ENCODE measurements around the gene DIPK1A.
"Not testable (repeated sequence)": the region's sequence is repeated elsewhere in the genome, so short reads cannot be mapped to it uniquely, and the experiment has no call there.

DIPK1A gene

DNA sequence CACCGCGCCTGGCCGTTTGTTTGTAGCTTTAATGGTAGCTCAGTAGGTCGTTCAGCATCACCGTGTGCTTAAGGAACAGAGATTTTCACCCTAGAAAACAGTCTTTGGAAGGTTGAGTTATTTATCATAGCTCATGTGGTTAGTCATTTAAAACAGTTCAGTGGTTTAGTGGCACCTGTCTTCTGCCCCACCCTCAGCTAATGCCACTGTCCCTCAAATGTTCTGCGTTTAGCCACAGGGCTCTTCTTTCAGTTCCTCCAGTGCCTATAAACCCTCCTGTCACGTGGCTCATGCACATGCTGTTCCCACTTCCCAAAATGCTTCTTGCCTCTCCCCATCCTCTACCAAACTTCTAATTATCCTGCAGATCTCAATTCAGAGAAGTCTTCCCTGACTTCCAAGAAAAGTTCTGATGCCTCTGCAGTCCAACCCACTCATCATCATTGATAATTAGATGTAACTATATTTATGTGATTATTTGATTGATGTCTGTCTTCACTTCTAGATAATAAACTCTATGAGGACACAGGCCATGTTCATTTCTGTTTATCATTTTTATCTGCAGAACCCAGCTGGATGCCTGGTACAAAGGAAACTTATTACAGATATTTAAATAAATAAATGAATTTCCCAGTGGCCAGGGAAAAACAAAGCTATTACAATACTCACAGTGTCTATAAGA, 14.4 kb upstream of the DIPK1A start:
- H3K4me3 ChIP-seq (ENCODE audit: low read depth, low read length): no peak overlapping the region
- TF ChIP-seq, protein P1, sequence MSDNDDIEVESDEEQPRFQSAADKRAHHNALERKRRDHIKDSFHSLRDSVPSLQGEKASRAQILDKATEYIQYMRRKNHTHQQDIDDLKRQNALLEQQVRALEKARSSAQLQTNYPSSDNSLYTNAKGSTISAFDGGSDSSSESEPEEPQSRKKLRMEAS (IDR thresholded peaks at IDR 0.05; ENCODE audit: low read depth, low read length): peak; percentile 56; the same call in 1 of the 2 replicates
- TF ChIP-seq, protein P2, sequence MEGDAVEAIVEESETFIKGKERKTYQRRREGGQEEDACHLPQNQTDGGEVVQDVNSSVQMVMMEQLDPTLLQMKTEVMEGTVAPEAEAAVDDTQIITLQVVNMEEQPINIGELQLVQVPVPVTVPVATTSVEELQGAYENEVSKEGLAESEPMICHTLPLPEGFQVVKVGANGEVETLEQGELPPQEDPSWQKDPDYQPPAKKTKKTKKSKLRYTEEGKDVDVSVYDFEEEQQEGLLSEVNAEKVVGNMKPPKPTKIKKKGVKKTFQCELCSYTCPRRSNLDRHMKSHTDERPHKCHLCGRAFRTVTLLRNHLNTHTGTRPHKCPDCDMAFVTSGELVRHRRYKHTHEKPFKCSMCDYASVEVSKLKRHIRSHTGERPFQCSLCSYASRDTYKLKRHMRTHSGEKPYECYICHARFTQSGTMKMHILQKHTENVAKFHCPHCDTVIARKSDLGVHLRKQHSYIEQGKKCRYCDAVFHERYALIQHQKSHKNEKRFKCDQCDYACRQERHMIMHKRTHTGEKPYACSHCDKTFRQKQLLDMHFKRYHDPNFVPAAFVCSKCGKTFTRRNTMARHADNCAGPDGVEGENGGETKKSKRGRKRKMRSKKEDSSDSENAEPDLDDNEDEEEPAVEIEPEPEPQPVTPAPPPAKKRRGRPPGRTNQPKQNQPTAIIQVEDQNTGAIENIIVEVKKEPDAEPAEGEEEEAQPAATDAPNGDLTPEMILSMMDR (IDR thresholded peaks at IDR 0.05; ENCODE audit: low read depth, low read length): no peak
- TF ChIP-seq POLR2A (IDR thresholded peaks at IDR 0.05; ENCODE audit: extremely low read depth, insufficient read length): no peak
- DNase-seq (ENCODE audit: low read depth): no peak

DNA sequence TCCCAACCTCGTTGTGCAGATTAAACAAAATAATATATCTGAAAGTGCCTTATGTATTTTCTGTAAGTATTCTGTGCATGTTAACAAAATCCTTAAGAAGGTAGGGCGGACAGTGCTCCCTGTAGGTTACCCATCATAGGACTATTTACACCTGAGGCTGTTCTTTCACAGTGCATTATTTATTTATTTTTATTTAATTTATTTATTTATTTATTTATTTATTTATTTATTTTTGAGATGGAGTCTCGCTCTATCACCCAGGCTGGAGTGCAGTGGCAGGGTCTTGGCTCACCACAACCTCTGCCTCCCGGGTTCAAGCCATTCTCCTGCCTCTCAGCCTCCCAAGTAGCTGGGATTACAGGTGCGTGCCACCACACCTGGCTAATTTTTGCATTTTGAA, 12.8 kb upstream of the DIPK1A start:
- not testable (repeated sequence) for H3K4me3 ChIP-seq (ENCODE audit: low read depth, low read length); DNase-seq (ENCODE audit: low read depth)

DNA sequence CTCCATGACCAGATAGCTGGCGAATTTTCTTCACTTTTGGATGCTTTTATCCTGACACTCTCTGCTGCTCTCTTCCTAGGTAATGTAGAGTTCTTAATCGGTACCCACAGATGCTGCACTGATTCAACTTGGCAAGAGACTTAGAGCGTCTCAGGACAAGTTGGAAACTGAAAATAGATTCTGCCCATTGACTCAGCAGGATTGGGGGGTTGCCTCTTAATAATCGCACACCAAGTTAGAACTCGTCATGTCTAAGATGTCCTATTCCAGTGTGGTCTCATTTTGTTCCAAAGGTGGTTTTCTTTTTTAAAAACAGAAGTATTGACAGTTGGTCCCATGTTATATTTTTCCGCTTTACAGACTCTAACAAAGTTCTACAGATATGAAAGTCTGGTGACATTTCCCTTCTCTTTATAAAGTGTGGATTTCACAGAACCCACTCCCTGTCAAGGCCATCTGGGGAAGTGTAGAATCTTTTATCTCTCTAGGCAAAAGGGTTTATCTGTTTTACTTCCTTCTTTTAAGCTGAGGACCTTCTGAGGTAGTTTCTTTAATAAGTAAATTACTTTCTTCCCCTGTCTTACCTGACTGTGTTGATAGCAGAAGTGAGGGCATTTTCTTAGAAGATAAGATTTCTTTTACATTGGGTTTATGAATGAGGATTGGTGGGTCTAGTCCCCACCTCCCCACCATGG, 12.1 kb upstream of the DIPK1A start:
- no peak for DNase-seq (ENCODE audit: low read depth)
- H3K4me3 ChIP-seq (ENCODE audit: low read depth, low read length): no peak overlapping the region
- TF ChIP-seq, protein P1 (IDR thresholded peaks at IDR 0.05; ENCODE audit: low read depth, low read length): no peak
- no peak for TF ChIP-seq POLR2A (IDR thresholded peaks at IDR 0.05; ENCODE audit: extremely low read depth, insufficient read length)
- no peak for TF ChIP-seq MYC (IDR thresholded peaks at IDR 0.05; ENCODE audit: low read depth, low read length)
- TF ChIP-seq, protein P2 (IDR thresholded peaks at IDR 0.05; ENCODE audit: low read depth, low read length): no peak

DNA sequence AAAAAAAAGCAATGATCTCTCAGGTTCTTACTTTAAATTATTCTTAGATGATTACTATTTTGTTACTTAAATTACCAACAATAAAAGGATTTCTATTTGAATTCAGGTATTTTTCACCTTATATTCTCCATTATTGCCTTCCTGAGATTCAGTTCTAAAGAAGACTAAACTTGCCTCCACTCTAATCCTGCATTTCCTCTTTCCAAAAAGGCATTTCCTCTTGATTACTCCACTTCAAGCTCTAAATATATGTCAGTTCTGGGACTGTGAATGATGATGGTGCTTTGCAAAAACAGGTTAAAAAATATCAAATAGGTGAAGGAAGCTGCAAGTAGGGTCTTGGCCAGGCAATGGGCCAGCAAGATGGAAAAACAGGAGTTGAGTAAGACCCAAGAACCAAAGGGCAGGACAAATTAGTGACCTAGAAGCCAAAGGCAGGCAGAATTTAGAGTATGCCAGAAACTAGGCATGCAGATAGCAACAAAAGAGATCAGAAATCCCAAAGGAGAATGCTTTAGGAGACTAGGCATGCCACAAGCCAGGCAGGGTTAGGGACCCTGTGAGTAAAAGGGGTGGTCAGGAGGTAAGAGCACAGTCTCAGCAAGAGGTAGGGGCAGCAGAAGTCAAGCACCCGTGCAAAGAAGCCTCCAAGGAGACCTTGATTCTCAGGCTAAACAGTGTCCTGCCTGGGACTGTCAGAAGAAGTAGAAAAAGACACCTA, 11.3 kb upstream of the DIPK1A start:
- no peak for DNase-seq (ENCODE audit: low read depth)
- H3K4me3 ChIP-seq (ENCODE audit: low read depth, low read length): no peak overlapping the region

DNA sequence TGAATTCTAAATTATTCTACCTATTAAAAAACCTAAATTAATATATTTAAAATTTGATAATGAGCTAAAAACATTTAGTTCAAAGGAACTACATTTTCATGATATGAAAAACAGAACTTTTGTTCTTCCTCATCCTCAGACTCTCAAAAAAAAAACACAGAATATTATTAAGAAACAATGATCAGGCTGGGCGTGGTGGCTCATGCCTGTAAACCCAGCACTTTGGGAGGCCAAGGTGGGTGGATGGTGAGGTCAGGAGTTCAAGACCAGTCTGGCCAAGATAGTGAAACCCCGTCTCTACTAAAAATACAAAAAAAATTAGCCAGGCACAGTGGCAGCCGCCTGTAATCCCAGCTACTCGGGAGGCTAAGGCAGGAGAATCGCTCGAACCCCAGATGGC, 10.7 kb upstream of the DIPK1A start:
- not testable (repeated sequence) for H3K4me3 ChIP-seq (ENCODE audit: low read depth, low read length); DNase-seq (ENCODE audit: low read depth)

More for the DNA sequence above, 11.3 kb upstream of the DIPK1A start:
- no peak for TF ChIP-seq POLR2A (IDR thresholded peaks at IDR 0.05; ENCODE audit: extremely low read depth, insufficient read length)
- TF ChIP-seq MYC (IDR thresholded peaks at IDR 0.05; ENCODE audit: low read depth, low read length): no peak
- TF ChIP-seq, protein P1 (IDR thresholded peaks at IDR 0.05; ENCODE audit: low read depth, low read length): no peak
- TF ChIP-seq, protein P2 (IDR thresholded peaks at IDR 0.05; ENCODE audit: low read depth, low read length): no peak

DNA sequence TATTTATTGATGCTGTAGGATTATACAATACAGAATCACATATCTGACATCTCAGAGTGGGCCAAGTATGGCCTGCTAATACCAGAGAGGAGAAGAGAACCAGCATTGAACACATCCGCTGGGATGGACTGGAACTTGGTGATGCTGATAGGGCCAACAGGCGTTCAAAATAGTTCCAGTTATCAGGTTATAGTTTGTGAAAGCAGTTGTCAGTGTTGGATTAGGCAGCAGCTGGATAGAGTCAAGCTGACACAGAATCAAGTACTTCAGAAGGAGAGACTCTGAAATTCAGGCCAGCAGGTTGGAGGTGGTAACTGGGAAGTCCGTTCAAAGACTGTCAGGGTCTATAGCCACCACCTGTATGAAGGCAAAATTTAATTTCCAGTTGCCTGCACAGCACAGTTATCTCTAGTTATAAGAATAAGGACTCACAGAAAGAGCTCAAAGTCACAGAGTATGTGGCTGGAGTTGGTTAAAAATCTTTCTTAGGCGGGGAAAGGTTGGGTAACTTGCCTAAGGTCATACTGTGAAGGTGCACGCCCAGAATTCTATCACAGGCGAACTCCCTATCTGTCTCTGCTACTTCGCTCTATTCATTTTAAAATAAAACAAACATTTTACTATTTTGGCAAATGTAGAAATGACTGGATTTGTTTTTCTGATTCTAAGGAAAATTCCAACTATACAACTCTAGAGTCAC, 9.9 kb upstream of the DIPK1A start:
- DNase-seq (ENCODE audit: low read depth): no peak
- TF ChIP-seq POLR2A (IDR thresholded peaks at IDR 0.05; ENCODE audit: extremely low read depth, insufficient read length) (no peak), MYC (IDR thresholded peaks at IDR 0.05; ENCODE audit: low read depth, low read length) (no peak)
- TF ChIP-seq, protein P1 (IDR thresholded peaks at IDR 0.05; ENCODE audit: low read depth, low read length): no peak
- TF ChIP-seq, protein P2 (IDR thresholded peaks at IDR 0.05; ENCODE audit: low read depth, low read length): no peak
- no peak overlapping the region for H3K4me3 ChIP-seq (ENCODE audit: low read depth, low read length)

Data from NB4 (cell line).